Lower leg skin (tissue), 3 donors: ENCODE measurements around the gene AMELX.

ENCODE experiments used
- POLR2A ChIP-seq, 2 donors: fragments of 450-650 bp; IDR thresholded peaks; one replicate each; pipeline ENCODE4 v1.6.1; 2016 to 2017; ENCODE audit warnings: antibody characterized with exemption in 2 of 2, mild to moderate bottlenecking in 1 of 2, moderate library complexity in 1 of 2
- TF ChIP-seq, protein P1 (sequence below), 3 donors: fragments of 450-650 bp; IDR thresholded peaks; one replicate each; pipeline ENCODE4 v1.5.1; 2016; ENCODE audit warnings: antibody characterized with exemption in 3 of 3, mild to moderate bottlenecking in 3 of 3, moderate library complexity in 2 of 3

DNA sequence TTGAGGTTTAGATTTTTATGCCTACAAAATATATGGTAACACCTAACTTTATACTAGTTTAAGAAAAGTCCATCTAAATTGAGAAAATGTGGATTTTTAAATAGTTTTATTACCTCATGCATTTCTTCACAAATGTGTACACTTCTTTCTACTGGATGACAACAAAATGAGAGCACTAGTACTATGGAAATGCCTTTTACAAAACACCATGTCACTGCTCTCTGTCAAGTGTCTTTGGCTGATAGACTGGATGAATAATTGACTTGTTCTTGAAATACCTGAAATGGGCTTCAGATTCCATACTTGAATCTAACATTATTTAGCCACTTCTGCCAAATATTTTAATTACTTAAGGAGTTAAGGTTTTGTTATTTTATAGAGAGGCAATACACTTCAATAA lies 49.5 kb downstream of the AMELX start:
- TF ChIP-seq, protein P1, sequence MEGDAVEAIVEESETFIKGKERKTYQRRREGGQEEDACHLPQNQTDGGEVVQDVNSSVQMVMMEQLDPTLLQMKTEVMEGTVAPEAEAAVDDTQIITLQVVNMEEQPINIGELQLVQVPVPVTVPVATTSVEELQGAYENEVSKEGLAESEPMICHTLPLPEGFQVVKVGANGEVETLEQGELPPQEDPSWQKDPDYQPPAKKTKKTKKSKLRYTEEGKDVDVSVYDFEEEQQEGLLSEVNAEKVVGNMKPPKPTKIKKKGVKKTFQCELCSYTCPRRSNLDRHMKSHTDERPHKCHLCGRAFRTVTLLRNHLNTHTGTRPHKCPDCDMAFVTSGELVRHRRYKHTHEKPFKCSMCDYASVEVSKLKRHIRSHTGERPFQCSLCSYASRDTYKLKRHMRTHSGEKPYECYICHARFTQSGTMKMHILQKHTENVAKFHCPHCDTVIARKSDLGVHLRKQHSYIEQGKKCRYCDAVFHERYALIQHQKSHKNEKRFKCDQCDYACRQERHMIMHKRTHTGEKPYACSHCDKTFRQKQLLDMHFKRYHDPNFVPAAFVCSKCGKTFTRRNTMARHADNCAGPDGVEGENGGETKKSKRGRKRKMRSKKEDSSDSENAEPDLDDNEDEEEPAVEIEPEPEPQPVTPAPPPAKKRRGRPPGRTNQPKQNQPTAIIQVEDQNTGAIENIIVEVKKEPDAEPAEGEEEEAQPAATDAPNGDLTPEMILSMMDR (IDR thresholded peaks at IDR 0.05) = no peak
- no peak for TF ChIP-seq POLR2A (IDR thresholded peaks at IDR 0.05)
